Measurements from ENCODE around the gene OSBPL5.

OSBPL5 gene

DNA sequence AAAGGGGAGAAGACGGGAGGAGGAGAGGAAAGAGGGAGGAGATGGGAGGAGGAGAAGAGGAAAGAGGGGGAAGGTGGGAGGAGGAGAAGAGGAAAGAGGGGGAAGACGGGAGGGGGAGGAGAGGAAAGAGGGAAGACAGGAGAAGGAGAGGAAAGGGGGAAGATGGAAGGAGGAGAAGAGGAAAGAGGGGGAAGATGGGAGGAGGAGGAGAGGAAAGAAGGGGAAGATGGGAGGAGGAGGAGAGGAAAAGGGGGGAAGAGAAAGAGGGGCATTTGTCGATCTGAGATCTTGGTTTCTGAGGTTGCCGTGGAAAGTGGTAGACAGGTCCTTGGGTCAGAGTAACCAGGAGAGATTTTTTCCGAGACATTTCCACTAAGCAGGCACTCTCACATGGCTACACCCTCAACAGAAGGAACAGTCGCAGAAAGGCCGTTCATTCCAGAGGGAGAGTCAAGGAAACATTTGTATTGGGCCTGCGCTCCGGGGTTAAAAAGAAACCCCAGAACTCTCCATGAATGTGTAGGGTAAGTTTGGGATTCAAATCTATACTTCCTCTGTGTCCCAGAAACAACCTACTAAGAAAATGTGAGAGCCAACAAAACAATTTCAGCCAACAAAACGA lies 68.1 kb downstream of the OSBPL5 start:
- DNase-seq: no peak

DNA sequence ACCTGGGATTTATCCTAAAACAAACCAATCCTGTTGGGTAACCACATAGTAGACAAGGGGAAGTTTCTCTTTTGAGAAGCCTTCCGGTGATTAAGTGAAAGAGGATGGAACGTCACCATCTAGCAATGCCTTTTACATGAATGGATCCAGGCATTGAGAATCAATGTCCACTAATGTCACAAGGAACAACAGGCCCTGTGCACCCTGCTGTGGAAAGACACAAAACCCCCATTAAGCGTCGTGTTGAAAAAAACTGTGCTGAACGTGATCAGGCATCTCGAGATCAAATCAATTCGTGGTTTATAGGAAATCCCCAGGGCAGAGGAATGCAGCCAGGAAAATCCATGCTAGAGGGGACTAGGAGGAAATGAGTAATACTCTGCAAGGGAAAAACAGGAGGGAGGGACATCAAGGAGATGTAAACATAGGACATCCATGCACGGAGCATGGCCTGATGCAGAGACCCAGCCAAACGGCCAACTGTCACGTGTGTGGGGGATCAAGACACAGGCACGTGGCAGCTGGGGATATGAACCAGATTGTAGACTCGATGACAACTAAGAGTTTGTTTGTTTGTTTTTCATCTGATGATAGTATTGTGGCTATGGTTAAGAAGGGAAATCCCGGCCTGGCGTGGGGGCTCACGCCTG lies 69.3 kb downstream of the OSBPL5 start:
- no peak for DNase-seq

DNA sequence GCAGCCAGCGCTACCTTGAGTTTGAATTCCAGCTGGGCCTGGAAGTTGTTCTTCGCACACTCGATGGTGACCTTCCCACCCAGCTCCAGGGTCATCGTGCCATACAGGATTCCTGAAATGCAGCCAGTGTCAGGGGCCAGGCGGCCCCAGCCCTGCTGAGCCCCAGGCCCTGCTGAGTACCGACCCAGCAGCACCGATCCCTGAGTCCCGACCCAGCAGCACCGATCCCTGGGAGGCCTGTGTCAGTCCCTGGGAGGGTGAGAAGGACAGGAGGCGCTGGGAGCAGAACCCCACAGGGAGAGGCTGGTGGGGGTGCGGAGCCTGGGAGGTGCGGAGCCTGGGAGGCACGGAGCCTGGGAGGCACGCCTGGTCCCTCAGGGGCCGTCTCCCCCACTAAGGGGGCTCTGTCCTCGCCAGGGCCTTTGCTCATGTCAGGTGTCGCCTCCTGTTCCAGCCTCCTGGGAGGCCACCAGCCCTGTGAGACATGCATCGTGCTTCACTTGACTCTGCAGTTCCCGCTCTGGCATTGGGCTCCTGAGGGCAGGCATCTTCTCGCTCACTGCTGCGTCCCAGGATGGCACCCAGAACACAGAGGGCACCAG lies 70.8 kb downstream of the OSBPL5 start:
- DNase-seq: no peak

DNA sequence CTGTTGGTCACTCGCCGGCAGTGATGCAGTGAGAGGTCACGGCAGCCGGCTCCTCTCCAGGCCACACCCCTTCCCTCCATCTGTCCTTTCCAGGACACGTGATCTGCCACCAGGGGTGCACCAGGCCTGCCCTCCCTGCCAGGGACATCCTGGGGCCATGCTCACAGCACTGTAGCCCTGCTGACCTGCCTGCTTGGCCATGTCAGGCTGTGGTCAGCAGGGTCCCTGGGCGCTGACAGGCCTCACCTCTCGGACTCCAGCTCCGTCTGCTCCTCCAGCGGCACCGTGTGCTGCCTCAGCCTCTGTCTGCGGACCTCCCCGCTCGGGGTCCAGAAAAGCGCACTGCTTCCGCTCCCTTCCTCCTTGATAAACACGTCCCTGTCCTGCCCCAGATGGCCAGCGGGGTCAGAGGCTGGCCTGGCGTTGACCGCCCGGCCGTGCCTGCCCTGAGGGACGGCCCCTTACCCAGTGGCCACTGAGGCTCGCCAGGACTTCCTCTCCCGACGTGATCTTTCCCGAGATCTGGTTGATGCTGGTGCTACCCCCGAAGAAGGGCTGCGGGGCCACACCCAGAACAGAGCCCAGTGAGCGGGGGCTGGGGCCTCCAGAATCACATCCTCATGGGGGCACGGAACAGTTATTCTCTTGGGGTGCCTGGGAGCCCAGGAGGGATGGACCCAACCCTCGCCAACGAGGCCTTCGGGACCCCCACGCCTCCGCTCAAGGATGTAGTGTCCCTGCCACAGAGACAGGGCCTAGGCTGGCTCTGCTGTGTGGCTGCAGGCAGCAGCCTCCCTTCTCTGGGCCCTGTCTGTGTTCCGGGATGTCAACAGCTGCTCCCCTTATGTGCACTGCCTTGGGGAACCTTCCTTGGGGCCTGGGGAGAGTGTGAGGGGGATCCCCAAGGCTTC lies 71.6 kb downstream of the OSBPL5 start:
- DNase-seq: no peak

DNA sequence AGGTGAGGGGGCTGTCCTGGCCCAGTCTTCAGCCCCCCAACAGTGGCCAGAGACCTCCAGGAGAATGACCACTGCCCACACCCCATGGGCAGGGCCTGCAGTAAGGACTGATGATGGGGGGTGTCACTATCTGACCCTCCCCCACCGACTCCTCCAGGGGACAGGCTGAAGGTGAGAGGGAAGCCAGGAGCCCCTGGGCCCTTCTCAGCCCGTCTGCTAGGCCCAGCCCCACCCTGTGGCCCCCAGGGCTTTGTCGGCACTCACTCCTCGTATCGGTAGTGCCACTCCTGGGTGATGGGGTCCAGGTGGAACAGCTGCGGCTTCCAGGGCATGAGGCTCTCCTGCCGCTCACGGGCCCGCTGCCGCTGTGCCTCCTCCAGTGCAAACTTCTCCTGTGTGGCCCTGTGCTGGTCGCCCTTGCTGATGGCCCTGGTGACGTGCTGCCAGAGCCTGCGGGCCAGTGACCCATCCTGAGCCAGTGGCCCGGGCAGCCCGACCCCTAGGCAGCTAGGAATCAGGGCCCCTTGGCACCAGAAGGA lies 72.4 kb downstream of the OSBPL5 start:
- no peak for DNase-seq

DNA sequence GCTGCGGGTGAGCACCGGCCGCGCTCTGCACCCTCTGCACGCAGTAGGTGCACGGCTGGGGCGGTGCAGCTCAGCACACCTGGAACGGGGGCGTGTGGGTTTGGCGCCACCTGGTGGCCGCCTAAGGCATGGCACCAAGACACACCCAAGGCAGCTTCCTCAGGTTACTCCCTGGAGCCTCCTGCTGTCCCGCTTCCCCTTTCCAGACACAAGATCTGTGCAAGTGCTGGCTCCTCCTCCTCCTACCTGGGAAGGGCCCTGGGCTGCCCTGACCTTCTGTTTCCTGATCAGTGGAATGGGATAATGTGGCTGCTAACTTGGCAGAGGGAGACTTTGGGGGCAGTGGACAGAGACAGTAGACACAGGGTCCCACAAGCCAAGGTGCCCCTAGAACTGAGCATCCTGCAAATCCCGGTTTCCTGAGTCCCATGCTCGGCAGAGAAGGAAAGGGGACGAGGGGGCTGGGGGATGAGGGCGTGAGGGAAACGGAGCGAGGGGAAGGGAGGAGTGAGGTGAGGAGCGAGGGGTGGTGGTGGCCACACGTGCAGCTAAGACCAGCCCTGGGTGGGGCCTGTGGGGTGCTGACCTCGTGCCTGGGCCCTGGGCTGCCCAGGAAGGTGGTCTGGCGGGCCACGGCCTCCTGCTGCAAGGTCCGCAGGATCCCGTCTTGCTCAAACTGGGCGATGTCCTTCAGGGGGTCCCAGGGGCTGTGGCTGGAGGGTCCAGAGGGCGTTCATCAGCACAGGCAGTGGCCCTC lies 73.1 kb downstream of the OSBPL5 start:
- peak; percentile 65 for DNase-seq

DNA sequence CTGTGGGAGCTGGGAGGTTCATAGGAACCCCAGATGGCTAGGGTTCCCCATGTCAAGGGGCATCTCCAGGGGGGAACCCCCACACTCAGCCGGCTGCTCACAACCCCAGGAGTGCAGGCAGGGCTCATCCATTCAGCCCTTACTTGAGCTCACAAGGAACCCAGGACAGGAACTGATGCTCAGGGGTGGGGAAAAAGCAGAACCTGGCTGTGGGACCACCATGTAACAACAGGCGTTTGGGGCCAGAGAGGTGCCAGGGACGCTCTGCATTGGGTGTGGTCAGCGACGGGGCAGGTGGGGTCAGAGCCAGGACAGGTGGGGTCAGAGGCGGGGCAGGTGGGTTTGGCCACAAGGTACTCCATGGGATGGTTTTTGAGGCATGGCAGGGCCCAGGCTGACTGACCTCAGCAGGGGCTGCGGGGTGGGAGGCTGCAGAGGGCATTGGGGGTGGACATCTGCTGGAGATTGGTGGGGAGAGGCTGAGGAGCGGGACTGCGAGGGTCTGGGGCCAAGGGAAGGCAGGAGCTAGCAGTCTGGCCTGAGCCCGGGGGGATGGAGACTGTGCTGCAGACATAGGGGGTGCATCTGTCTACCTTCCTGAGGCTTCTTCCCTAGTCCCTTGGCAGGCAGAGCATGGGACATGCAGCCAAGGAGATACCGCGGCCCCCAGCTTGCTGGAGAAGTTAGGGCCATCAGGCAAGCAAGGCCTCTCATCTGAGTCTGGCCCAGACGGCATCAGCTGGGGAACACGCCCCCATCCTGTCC lies 73.8 kb downstream of the OSBPL5 start:
- no peak for DNase-seq

DNA sequence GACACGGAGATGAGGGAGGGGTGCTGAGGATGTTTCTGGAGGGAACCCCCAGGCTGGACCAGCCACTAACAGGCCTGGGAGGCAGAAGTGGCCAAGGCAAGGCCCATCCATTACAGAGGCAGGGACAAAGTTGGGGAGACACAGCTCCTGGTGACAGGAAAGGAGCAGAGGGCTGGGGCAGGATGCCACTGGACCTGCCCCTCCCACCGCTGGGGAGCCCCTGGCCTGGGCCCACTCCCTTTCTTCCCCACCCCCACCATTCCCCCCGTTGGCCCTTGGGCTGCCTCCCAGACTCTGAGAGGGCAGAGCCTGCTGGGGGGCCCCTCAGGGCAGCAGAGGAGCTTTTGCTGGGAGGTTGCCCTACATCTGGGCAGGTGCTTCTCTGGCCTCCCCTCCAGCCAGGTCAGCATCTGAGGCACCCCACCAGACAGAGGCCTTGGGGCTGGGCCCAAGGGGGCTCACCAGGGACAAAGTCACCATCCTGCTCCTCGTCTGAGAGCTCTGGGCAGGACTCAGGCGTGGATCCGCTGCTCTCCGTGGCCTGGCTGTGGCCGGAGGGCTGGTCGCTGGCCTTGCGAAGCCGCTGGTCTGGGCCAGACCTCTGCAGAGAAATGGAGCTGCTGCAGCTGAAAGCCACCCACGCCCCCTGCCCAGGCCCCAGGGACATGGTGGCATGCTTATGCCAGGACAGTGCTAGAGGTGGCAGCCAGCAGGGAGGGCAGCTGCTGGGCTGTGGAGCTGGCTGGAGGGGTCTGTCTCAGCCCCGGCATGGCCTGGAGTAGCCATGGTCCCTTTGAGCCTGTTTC lies 74.8 kb downstream of the OSBPL5 start:
- no peak for DNase-seq

DNA sequence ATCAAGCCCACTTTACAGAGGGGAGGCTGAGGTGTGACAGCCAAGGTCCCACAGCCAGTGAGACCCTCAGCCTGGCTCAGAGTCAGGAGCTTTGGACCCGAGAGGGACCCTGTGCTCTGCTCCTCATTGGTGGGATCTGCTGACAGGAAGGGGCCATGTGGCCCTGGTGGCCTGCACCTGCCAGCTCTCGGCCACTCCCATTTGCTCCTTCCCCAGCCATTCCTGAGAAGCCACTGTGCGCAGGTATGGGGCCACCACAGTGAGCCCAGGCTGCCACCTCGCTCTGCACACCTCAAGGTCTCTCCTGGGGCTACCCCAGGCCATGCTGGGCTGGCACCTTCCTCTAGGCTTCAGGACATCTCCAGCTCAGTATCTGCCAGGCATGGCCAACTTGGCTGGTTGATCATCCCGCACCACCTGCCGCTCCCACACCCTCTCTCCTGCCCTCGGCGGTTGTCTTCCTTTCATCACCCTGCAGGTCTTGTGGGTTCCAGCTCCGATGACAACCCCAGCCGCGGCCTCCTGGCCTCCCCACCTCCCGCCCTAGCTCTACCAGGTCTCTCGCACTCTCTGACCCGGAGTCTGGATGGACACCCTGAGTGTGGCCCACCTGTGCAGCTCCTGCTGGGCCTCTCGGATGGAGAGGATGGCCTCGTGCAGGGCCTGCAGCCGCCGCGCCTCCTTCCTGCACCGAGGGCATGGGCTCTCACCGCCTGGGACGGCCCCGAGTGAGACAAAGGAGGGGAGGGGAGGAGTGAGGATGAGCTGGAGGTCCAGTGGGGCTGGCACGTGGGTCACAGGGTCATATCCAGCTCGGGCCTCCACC lies 75.7 kb downstream of the OSBPL5 start:
- no peak for DNase-seq

DNA sequence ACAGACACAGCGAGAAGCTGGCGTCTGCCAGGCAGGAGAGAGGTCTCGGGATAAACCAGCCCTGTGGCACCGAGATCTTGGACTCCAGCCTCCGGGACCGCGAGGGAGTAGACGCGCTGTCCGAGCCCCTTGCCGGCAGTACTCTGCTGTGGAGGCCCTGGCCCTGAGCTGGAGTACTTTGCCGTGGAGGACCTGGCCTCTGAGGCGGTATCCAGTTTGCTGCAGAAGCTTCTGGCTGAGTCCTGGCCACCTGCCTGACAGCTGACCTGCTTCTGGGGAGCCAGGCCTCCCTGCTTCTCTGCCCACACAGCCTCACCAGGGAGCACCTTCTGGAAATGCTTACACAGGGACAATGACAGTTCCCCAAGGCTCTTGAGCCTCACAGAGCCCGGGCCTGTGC lies 76.3 kb downstream of the OSBPL5 start:
- DNase-seq: no peak

DNA sequence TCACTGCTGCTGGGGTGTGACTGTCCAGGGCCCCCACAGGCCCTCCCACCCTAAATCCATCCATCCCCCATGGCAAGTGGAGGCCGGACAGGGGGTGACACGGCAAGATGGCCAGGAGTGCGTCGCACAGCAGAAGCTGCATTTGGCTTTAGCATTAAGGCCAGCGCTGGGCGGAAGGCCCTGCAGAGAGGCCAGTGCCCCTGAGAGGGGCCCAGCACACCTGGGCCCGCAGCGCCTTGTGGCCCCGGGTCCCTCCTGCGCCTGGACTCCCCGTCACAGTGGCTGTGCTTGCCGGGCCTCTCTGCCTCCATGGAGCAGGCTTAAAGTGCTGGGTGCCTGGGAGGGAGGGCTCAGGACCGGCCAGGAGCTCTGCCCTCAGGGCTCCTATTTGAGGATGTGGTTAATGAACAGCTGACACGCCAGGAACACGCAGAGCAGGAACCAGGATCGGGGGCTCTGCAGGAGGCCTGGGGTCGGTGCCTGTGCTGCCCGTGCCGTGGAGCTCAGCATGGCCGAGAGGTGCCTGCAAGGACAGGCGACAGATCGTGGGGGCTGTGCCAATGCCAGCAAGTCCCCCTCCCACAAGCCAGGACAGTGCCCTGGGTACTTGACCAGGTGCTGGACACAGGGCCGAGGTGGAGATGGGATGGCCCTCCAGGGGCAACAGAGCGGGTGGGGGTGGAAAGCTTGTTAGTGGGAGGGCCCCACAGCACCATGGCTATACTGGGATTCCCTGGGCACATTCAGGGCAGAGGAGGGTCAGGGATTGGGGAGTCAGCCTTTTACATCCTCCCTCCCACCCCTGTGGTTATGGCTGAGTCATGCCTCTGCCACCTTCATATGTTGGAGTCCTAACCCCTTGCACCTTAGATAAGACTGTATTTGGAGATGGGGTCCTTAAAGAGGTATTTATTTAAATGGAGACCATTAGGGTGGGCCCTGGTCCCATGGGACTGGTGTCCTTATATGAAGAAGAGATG lies 77.0 kb downstream of the OSBPL5 start:
- DNase-seq: no peak

DNA sequence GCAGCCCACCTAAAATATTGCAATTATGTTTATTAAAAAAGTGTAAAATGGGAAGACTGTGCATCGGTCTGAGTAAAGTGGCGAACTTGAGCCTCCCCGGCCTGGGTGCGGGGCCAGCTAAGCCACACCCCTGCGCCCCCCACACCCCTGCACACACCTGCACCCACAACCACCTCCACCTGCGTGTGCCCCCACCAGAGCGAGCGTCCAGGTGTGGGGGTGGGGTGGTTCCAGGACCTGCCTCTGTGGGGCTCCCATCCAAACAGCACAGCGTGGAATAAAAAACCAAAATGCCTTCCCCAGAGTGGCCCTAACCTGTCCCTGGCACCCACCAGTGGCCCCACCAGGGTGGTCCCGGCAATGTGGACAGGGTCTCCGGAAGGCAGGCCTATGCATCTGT lies 77.7 kb downstream of the OSBPL5 start:
- DNase-seq: no peak

DNA sequence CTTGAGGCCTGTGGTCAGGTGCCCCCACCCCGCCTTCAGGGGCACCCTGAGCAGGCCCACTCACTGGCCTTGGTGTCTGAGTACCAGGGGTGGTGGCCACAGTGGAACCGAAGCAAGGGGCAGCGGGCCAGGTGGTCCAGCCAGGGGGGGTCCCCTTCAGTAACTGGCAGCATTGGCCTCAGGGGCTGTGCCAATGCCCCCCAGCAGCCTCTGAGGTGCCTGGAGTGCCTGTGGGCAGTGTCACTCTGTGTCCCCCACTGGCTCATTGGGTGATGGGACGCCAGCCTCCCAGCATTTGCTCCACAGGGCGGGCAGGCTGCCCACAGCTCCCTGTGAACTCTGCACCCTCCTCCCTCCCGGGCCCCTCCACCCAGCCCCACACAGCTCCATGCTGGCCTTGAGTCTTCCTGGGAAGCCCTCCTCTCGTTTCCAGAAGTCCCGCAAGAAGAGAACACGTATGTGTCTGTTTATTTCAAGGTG lies 78.4 kb downstream of the OSBPL5 start:
- no peak for DNase-seq

DNA sequence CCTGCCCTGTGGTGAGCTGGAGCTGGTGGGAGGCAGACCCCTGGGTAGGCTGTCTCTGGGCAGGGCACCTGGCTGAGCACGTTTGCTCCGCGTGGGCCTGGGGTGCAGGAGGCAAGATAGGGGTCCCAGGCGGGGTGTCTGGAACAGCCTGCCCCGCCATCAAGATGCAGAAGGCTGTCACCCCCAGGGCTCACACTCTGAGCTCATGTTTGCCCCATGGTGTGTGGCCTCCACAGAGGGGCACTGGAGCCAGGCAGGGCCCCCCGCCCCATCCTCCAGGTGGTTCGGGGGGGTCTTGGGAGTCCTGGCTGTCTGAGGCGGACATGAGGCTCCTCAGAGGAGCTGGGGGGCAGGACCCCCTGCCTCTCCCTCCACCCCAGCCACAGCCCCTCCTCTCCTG lies 79.0 kb downstream of the OSBPL5 start:
- no peak for DNase-seq

DNA sequence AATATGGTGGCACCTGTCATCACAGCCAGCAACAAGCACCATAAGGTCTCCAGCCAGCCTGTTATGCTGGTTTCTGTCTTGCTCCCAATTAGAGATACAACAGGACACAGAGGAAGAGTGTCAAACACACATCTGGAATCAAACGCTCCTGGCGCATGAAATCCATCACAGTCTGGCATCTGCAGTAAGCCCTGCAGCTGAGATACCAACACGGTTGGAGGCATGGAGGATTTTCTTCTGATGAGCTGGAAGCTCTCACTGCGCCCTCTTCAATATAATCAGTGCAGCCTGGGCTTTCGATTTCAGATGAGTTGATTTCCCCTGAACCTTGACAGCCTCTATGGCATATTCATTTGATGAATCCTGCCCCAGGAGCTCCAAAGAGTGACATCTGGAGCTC lies 80.1 kb downstream of the OSBPL5 start:
- no peak for DNase-seq

DNA sequence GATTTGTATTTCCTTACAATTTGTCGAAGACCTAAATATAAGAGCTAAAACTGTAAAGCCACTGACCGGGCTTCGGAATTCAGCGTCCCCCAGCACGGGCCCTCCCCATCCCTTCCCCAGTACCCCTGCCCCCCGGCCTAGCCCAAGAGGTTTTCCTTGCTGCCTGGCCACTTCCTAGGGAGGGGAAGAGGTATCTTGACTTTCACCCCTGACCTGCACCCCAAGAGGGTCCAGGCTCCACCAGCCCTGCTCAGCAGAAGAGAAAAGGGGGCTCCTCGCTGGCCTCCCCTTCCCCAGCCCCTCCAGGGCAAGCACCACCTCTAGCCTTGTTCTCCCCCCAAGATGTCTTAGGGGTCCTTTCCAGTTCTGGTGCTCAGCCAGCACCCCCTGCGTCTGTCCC lies 81.8 kb downstream of the OSBPL5 start:
- DNase-seq: no peak

DNA sequence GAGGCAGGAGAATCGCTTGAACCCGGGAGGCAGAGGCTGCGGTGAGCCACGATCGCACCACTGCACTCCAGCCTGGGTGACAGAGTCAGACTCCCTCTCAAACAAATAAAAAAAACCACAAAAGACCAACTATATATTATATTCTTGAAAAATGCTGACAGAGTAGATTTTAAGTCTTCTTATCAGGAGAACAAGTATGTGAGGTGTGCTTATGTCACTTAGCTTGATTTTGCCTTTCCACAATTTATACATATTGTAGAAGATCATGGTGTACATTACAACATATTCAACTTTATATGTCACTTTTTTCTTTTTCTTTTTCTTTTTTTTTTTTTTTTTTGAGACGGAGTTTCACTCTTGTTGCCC lies 83.7 kb downstream of the OSBPL5 start:
- no peak for DNase-seq

DNA sequence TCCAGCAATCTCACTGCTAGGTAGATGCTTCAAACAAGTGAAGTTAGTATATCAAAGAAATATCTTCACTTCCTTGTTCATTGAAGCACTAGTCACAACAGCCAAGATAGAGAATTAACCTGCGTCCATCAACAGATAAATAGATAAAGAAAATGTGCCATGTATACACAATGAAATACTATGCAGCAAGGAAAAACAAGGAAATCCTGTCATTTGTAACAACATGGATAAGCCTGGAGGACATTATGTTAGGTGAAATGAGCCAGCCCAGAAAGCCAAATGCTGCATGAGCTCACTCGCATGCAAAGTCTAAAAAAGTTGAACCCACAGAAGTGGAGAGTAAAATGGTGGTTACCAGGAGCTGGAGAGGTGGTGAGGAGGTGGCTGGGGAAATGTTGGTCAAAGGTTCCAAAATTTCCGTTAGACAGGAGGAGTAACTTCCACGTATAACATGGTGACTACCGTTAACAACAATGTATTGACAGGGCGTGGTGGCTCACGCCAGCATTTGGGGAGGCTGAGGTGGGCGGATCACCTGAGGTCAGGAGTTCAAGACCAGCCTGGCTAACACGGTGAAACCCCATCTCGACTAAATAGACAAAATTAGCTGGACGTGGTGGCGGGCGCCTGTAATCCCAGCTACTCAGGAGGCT lies 84.3 kb downstream of the OSBPL5 start:
- no peak for DNase-seq
